CD4-positive, alpha-beta T cell treated with Interleukin-15 for 1 hour (primary cell): ENCODE data around the gene PRKN.
"Not testable (repeated sequence)": the region's sequence is repeated elsewhere in the genome, so short reads cannot be mapped to it uniquely, and the experiment has no call there.

Source experiments
- DNase-seq: peaks from one replicate; pipeline ENCODE4 v3.0.0-alpha.2; 2020

Gene PRKN

GRCh38 chr6:162531391-162531790, 196.2 kb downstream of the PRKN start:
- not testable (repeated sequence) for DNase-seq

DNA sequence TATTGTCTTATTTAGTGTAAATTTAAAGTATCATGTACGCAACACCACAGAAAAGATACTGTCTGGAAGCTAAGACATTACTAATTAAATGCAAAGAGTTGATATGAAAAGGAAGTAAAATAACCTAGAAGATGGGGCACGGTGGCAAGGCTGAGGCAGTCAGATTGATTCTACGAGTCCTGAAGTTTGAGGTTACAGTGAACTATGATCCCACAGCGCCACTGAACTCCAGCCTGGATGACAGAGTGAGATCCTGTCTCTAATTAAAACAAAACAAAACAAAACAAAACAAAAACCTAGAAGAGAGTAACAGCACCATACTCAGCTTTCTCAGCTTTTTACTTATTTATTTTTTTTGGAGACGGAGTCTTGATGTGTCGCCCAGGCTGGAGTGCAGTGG, 199.0 kb downstream of the PRKN start:
- no peak for DNase-seq

DNA sequence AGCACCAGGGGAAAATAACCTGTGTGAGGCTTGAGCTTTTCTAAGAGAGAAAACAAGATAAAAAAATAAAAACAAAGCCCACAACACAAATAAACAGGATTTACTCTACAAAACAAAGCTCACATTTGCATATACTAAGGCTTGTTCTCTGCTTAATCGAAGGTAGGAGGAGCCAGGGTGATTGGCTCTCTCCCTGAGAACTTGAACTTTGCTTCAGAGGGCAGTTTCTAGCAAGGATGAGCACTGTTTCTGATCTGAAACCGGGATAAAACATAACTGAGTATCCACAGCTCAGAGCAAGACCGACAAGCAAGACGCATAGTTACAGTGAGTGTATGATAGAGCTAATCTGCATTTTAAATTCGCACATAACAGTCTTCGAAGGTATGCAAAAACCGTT, 200.6 kb downstream of the PRKN start:
- no peak for DNase-seq

- DNase-seq: no peak
Observed at GRCh38 chr6:162525181-162525580, 202.4 kb downstream of the PRKN start.

DNA sequence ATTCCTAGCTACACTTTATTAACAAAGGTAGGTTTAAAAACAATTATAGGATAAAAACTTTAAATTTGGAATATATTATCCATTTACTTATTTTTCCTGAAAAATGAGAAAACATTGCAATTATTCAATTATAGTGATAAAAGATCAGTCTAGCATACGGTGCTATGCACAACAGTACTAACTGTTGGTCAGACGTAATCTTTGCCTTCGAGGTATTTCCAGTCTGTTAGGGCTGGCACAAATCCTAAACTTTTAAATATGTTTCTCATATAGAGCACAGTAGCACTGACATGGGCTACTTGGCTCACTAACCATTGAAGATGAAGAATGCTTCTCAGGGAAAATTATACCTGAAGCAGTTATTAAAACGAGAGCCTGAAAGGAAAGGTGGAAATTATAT, 214.8 kb downstream of the PRKN start:
- DNase-seq: no peak

DNA sequence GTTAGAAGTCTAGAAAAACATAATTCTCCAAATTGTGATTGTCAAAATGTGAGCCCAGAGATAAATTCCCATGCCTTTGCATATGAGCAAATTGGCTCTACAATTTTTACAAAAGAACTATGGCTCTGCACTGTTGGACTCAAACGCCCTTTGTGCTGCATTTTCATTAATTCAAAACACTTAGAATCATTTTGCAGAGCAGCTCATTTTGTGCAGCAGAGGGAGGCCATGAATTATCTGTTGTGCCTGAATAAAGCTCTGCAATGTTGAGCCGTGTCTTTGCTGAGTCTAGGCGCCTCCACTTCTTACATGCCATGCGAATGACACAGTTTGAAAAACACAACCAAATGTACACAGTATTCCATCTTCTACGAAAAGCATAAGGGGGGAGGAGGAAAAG, 230.2 kb downstream of the PRKN start:
- DNase-seq: no peak

GRCh38 chr6:162493917-162494316, 233.6 kb downstream of the PRKN start:
- no peak for DNase-seq

DNA sequence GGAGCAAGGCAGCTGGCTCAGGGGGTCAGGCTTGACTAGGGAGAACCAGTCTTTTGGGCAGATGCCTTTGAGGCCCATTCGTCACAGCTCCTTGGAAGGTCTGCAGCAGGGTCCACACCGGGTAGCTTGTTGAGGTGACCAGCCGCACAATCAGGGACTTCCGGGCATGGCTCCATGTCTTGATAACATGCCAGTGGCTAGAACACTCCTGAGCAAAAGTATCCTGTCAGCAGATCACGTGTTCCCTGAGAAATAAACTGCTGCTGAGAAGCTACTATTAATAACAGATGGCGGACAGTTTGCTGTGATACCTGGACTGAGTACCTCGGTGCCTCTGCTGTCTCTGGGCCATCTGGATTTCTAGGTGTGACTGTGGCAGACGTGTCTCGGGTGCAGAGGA, 235.9 kb downstream of the PRKN start:
- no peak for DNase-seq

DNA sequence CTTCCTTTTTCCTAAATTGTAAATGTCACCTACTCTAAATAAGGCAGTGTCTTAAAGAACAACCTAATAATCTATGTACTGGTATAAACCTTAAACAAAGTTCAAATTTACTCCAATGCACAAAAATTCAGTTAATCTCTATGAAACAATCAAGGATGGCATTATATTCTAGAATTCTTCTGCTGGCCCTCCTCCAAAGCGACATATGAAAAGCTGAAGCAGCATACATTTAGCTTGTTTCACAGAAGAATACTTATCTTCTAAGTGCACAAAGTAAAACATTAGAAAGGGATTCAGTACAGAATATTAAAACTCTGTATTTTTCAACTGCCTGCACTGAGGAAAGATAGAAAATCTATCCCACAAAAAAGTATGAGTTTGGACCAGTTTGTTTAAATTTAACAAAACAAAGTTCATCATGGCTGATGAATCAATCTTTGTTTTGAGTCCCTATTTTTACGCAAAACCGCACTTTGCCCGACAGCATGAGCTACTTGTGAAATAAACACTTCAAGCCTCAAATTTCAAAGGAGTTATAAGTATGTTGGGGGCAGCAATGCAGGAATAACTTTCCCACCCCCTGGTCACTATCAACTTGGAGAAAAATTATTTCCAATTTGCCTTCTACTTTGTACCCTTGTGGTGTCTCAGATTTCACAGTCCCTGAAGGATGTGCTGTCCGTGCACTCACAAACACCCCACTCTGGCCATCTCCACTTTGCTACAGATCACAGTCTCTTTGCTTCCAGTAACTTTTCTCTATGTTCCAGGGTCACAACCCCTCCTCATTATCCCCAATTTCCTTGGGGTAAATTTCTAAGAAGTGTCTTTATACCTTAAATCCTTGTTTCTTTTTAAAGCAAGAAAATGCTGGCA, 238.2 kb downstream of the PRKN start:
- no peak for DNase-seq

- DNase-seq: no peak
Observed at GRCh38 chr6:162488444-162488843, 239.1 kb downstream of the PRKN start.

- DNase-seq: no peak
Observed at GRCh38 chr6:162485464-162485863, 242.1 kb downstream of the PRKN start.

DNA sequence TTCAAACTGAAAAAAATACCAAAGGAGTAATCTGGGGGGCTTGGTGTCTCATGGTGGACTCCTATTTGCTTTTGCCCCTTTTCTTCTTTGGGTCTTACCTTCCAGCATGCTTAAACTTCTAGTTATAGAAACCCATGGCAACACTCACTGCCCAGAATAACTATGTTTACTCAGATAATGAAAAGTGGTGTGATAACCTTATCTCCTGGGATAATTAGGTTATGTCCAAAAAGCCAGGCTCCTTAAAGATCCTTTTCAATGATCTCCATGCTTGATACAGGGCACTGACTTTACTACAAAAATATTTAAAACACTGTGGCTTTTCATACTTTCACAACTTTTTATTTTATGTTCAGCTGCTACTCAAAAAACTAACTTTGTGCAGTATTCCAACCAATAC, 245.6 kb downstream of the PRKN start:
- no peak for DNase-seq

DNA sequence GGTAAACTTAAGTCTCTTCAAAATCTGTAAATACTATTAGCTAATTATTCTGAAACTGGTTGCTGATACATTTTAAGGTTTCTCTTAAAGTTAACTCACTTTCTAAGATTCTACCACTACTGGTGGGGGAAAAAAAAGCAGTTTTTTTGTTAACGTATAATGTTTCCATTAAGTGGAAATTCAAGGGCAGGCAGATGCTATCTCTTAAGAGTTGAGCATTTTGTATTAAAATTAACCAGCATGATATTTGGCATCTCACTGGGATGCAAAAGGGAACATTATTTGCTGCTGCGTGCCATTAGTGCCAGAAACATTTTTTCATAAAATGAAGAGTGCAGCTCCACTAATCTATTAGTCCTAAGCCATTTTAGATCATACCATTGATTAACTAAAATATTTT, 246.2 kb downstream of the PRKN start:
- no peak for DNase-seq

- DNase-seq: no peak
Observed at GRCh38 chr6:162478192-162478671, 249.3 kb downstream of the PRKN start.

- no peak for DNase-seq
Observed at GRCh38 chr6:162474722-162475121, 252.8 kb downstream of the PRKN start.

DNA sequence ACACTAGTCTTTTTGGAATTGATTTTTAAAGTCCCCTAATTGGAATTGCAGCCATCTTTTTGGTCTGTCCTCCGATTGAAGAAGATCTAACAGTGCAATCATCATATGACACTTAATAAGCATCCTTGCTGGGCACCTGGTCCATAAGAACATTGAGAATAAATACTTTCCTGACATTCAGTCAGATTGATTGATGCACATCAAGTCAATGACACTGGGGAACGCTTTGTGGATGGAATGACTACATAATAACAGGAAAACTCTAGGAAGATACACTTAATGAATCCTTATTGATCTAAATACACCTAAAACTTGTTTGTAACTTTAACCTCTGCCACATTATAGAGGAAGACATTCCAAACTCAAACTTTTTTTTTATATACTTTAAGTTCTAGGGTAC, 255.7 kb downstream of the PRKN start:
- no peak for DNase-seq

GRCh38 chr6:162468326-162468725, 259.2 kb downstream of the PRKN start:
- no peak for DNase-seq

- DNase-seq: no peak
Observed at GRCh38 chr6:162467679-162468078, 259.9 kb downstream of the PRKN start.

GRCh38 chr6:162463576-162463975, 264.0 kb downstream of the PRKN start:
- no peak for DNase-seq

DNA sequence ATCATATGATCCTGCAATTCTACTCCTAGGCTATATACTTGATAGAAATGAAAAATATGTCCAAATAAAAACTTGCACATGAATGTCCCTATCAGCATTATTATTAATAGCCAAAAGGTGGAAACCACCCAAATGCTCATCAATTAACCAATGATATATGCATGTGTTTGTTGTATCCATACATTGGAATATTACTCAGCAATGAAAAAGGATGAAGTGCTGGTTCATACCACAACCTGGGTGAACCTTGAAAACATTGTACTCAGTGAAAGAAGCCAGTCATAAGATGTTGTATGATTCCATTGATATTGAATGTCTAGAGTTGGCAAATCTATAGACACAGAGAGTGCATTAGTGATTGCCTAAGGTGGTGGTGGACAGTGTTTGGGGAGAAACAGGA, 267.6 kb downstream of the PRKN start:
- DNase-seq: no peak

- no peak for DNase-seq
Observed at GRCh38 chr6:162450358-162450757, 277.2 kb downstream of the PRKN start.

- no peak for DNase-seq
Observed at GRCh38 chr6:162448294-162448693, 279.3 kb downstream of the PRKN start.

- no peak for DNase-seq
Observed at GRCh38 chr6:162443101-162443500, 284.5 kb downstream of the PRKN start.

DNA sequence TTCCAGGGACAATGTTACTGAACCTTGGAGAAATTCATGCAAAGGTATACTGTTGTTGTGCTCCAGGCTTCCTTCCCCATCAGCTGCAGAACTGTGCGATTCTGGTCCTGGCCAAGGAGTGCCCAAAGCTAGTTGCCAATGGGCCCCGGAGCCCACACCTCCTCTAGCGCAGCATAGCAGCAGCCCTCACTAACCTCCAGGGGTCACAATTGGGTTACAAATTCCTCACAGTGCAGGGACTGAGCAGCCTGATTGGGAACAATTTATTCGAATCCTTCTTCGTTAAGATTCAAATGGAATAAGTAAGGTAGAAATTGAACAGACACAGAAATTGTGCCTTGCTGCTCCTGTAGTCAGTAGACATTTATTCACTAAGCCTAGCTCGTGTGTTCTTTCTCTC, 284.9 kb downstream of the PRKN start:
- DNase-seq: no peak

DNA sequence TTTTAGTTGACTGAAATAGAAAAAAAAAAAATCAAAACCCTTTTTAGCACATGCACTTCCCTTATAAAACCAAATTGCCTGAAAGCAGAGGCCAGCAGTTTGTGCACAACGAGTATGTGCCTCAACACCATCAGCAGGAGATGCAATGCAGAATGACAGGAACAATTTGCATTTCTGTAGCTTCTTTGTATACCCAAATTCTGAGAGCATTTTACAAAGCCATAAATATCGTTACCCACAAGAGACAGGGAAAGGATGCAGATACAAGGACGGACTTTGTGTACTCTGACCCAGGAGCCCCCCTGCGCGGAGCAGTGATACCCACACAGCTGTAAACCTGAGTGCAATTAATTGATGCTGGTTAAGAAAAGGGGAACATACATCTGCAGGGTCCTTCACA, 285.6 kb downstream of the PRKN start:
- no peak for DNase-seq
